ENCODE results near the gene KCNJ12. TPM values are rescaled to one million over a fixed set of nuclear protein-coding genes. Genes with fewer than 3 reads are reported as not detected.
"Not testable (repeated sequence)": the region's sequence is repeated elsewhere in the genome, so short reads cannot be mapped to it uniquely, and the experiment has no call there.

The KCNJ12 gene
- 5.2 and 5.6 TPM in 2 replicates for total RNA-seq (2014; rRNA removed; shearing (Covaris generic); ENCODE audit: low replicate concordance)

DNA sequence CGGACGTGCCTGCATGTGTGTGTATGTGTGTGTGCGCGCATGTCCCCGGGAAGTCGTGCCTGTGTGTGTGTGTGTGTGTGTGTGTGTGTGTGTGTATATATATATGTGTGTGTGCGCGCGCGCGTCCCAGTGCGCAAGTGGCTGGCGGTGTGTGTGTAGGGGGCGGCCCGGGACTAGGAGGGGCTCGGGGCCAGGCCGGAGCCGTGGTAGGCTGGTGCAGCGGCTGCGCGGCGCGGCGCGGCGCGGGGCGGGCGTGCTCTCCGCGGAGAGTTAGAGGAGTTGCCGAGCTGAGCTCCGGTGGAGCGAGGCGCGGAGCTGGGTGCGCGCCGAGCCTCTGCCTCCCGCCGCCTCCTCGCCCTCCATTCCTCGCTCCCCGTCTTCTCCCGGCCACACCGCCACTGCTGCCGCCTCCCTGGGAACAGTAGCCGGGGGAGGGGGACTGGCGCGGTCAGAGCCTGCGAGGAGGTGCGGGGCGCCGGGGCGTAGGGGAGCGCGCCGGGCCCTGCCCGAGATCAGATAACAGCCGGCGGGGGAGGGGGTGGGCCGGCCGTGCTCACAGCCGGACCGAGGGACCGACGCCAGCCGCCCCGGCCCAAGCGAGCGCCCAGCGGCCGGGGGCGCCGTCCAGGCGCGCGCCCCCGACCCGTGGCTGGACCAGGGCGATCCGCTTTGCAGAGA lies at the start of gene KCNJ12:
Gene KCNJ12, plus strand, starts transcription at position 277 of the 678 bp plus-strand sequence. CDS start 38,986 bp downstream, outside the sequence.
- H3K4me3 ChIP-seq: peak within 1 kb of the TSS; percentile 56
- DNase-seq: peak; percentile 43
- no peaks in the 10 kb centered on the region for H3K27me3 ChIP-seq
- no peaks in the 10 kb centered on the region for H3K36me3 ChIP-seq
- H3K9me3 ChIP-seq: no peaks in the 10 kb centered on the region

DNA sequence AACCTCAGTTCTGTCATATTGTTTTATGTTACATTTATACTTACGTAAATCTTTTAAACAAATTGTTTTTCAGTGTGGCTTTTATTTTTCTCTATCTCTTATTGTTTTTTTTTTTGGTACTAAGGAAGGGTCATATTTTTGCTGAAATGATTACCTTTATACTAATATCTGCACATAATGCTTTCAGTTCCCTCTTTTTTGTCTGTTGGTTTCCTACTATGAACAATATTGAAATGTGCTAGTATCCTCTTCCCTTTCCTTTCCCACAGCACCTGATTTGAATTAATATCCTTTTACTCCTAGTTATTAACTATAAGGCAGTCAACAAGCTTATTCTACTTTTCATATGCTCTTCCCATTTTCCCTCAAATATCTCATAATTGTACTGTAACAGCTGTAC lies 48.2 kb upstream of the KCNJ12 start:
- H3K36me3 ChIP-seq, H3K27me3 ChIP-seq, H3K4me3 ChIP-seq, DNase-seq, H3K9me3 ChIP-seq: not testable (repeated sequence)

DNA sequence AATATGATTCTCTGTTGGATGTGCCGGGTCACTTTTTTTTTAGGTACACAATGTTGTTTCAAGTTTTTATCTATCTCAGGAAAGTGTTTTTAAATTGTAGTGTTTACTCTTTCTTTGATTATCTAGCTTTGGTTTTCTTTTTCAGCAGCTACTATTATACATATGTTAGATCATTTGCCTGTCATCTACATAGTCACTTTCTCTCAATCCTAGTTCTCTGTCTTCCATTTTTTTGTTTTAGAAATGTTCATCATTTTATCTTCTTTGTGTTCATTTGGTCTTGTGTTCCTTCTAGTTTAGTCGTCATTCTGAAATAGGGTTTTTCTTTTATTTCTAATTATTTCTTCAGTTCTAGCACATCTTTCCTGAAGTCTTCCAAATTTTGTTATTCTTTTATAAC lies 47.4 kb upstream of the KCNJ12 start:
- H3K4me3 ChIP-seq, H3K36me3 ChIP-seq, H3K9me3 ChIP-seq, DNase-seq, H3K27me3 ChIP-seq: not testable (repeated sequence)

DNA sequence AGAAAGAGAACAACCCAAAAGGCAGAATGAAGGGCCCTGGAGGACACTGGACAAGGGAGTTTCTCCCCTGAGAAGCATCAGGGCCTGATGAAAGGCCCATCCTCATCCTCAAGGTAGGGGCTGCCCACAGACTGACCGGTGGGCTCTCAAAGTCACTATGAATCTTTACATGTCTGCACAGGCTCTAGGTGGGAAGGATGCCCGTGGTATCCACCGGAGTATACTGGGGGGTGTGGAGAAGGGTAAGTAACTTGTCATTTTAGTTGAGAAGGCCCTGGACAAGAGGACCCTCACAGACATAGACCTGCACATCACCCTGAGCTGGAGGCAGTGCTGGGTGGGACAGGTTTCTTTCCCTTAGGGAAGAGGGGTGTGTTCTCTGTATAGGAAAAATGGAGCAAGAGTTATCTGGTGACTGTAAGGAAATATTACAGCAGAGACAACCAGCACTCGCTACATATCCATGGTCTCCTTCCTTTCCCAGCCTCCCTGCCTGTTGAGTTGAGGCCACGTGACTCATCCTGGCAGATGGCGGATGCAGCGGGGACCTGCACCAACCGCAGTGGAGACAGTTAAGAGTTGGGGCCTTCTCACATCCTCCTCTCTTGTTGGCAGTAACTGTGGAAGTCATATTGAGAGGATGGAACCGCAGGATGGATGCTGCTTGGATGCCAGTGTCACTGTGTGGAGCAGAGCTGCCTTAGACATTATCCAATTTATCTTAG lies 45.6 kb upstream of the KCNJ12 start:
- Histone ChIP-seq H3K27me3 (no peaks in the 10 kb centered on the region), H3K4me3 (no peak overlapping the region), H3K9me3 (no peaks in the 10 kb centered on the region), H3K36me3 (no peaks in the 10 kb centered on the region)
- DNase-seq: no peak

DNA sequence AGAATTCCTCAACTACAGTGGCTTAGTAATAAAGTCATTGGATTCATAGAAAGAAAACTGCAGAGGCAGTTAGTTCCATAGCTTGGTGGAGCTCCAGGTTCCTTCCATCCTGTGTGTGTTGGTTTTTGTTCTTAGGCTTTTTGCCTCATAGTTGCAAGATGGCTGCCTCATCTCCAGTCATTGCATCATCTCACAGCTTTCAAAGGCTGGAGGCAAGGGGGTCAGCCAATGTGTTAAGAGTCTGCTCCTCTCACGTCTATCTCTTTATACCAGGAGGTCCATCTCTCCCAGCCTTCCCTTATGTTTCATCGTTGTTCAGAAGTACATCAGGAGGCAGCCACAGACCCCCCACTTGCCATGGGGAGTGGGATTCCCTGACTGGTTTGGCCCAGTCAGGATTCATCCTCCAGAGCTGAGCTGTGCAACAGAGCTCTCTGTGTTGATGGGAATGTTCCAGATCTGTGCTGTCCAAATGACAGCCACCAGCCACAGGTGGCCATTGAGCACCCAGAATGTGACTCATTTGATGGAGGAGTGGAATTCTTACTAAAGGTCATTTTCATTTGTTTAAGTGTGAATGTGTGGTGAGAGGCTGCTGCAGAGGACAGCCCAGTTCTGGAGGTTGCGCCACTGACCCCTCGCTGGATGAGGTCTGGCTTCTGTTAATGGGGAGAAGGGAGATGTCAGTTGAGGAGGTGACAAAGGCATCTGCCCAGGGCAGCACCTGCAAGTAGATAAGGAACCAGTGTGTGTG lies 39.4 kb upstream of the KCNJ12 start:
- H3K27me3 ChIP-seq, H3K36me3 ChIP-seq, DNase-seq, H3K4me3 ChIP-seq, H3K9me3 ChIP-seq: not testable (repeated sequence)

- not testable (repeated sequence) for H3K4me3 ChIP-seq, H3K36me3 ChIP-seq, H3K9me3 ChIP-seq, DNase-seq, H3K27me3 ChIP-seq
Measured at GRCh38 chr17:21337981-21338625, 38.1 kb upstream of the KCNJ12 start.

DNA sequence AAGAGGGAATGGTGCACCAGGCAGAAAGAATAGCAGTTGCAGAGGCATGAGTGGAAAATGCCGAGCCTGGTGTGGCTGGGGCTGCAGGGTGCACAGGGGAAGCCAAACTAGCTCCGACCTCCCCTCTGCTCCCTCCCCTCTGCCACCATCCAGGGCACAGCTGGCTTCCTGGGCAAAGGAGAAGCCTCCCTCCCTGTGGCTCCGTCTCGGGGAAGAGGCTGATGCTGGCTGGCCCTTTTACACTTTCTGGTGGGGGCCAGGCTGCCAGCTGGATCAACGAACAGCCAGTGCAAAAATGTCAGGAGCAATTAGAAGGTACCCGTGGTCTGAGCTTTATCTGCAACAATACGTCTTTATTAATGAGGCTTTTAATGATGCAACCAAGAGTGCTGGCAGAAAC lies 37.1 kb upstream of the KCNJ12 start:
- DNase-seq: no peak
- no peaks in the 10 kb centered on the region for H3K36me3 ChIP-seq
- no peak overlapping the region for H3K4me3 ChIP-seq
- no peaks in the 10 kb centered on the region for H3K9me3 ChIP-seq
- no peaks in the 10 kb centered on the region for H3K27me3 ChIP-seq

- H3K27me3 ChIP-seq, DNase-seq, H3K36me3 ChIP-seq, H3K9me3 ChIP-seq, H3K4me3 ChIP-seq: not testable (repeated sequence)
Measured at GRCh38 chr17:21339571-21339970, 36.6 kb upstream of the KCNJ12 start.

DNA sequence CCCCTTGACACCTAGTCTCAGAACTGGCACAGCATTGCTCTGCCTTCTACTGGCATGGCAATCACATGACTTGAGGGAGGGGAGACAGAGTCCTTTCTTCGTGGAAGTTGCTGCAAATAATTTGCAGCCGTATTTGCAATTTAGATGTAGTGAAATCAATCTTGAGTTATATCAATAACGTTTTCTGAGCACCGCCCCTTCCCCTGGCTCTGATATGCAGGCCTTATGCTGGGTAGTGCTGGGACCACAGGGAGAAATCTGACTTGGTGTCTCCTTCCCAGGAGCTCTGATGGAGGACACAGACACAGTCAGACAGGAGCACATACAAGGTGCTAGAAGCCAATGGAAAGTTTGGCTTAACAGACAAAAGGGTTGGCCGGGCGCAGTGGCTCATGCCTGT lies 35.8 kb upstream of the KCNJ12 start:
- H3K27me3 ChIP-seq, H3K36me3 ChIP-seq, H3K4me3 ChIP-seq, H3K9me3 ChIP-seq, DNase-seq: not testable (repeated sequence)

- not testable (repeated sequence) for H3K4me3 ChIP-seq, DNase-seq, H3K9me3 ChIP-seq, H3K36me3 ChIP-seq, H3K27me3 ChIP-seq
Measured at GRCh38 chr17:21341279-21341678, 34.9 kb upstream of the KCNJ12 start.

DNA sequence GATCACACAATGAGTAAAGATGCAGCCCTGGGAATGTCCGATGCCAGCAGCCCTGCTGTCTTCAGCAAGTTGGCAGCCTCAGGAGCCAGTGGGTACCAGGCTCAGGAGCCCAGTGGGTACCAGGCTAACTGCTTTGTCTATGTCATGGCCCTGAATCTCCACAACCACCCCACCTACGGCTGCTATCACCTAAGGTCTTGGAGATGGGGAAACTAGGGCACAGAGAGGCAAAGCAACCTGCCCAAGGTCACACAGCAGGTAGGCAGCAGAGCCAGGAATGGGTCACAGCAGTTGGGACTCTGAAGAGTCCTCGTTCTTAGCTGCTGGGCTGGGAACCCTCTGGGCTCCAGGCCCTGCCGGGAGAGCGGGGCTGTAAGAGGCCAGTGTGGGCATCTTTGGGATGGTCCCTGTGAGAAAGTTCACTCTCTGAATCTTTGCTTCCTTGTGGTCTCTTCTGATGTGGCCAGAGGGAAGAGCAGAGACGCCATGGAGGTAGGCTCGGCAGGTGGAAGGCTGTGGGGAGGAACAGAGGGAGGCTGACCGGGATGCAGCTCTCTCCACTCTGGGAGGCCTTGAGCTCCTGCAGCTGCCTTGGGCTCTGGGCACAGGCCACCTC lies 34.1 kb upstream of the KCNJ12 start:
- H3K9me3 ChIP-seq, H3K36me3 ChIP-seq, H3K4me3 ChIP-seq, H3K27me3 ChIP-seq, DNase-seq: not testable (repeated sequence)

- not testable (repeated sequence) for H3K36me3 ChIP-seq, H3K9me3 ChIP-seq, H3K27me3 ChIP-seq, H3K4me3 ChIP-seq, DNase-seq
Measured at GRCh38 chr17:21343061-21343949, 32.9 kb upstream of the KCNJ12 start.

DNA sequence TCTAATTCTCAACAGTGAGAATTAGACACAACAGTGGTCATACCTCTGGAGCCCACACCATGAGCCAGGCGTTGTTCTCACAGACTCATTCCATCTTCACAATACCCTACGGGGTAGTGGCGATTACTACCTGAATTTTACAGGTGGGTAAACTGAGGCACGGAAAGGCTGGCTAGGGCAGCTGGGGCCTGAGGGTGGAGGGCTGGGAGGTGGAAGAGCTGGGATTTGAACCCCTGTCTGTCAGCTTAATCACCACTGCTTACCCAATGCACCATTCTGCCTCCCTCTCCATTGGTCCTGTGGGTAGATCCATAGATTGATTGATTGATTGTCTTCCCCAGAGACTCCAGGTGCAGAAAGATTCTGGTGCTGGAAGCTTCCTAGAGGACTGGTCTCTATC lies 31.4 kb upstream of the KCNJ12 start:
- not testable (repeated sequence) for H3K9me3 ChIP-seq, H3K27me3 ChIP-seq, H3K36me3 ChIP-seq, H3K4me3 ChIP-seq, DNase-seq

GRCh38 chr17:21345236-21345635 lies 30.9 kb upstream of the KCNJ12 start:
- no peak overlapping the region for H3K4me3 ChIP-seq
- H3K27me3 ChIP-seq: no peaks in the 10 kb centered on the region
- DNase-seq: no peak
- H3K9me3 ChIP-seq: no peaks in the 10 kb centered on the region
- H3K36me3 ChIP-seq: no peaks in the 10 kb centered on the region

GRCh38 chr17:21346107-21346506 lies 30.1 kb upstream of the KCNJ12 start:
- not testable (repeated sequence) for H3K27me3 ChIP-seq, H3K9me3 ChIP-seq, H3K4me3 ChIP-seq, DNase-seq, H3K36me3 ChIP-seq

All from MG63 (cell line).